OCI-LY7 (cell line): Measurements from ENCODE around the gene CASKIN1.

ENCODE experiments used
- EZH2phosphoT487 ChIP-seq: fragments of 200-600 bp; sonication (generic); IDR thresholded peaks from 2 replicates; pipeline ENCODE4 v1.6.1; 2018; ENCODE audit warnings: low read depth, borderline replicate concordance, mild to moderate bottlenecking, mixed run types, antibody characterized with exemption, low read length, moderate library complexity, mixed read lengths
- TF ChIP-seq, protein P1 (sequence below): fragments of 200-600 bp; sonication (generic); conservative IDR thresholded peaks from 2 replicates; pipeline ENCODE4 v1.5.1; 2014; ENCODE audit warnings: mild to moderate bottlenecking, antibody characterized with exemption, low read length, moderate library complexity, mixed read lengths

DNA sequence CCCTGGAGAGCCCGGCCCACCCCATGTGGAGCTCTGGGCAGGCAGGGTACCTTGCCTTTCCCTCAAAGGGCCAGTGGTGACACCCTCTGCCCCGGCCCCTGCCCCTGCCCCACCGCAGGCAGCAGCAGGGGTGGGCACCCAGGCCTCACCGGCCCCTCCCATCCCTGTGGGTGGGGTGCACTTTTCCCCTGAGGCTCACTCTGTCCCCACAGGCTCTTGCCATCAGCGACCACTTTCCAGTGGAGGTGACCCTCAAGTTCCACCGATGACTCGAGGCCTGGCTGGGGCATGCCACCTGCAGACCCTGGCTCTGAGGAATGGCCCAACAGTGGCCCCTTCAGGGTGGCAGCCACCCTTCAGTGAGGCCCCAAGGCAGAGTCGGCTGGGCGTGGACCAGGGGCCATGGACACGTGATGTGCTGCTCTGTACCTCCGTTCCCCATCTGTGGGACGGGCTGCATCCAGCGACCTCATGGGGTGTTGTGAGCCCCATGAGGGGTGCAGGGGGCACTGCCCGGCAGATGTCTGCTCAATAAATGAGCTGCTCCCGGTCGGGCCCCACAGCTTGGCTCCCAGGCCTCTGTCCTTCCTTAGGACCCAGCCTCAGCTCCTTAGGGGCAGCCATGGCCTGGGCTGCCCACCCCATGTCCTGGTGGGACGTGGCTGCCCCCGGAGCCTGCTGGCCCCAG, 41.9 kb upstream of the CASKIN1 start:
- TF ChIP-seq, protein P1, sequence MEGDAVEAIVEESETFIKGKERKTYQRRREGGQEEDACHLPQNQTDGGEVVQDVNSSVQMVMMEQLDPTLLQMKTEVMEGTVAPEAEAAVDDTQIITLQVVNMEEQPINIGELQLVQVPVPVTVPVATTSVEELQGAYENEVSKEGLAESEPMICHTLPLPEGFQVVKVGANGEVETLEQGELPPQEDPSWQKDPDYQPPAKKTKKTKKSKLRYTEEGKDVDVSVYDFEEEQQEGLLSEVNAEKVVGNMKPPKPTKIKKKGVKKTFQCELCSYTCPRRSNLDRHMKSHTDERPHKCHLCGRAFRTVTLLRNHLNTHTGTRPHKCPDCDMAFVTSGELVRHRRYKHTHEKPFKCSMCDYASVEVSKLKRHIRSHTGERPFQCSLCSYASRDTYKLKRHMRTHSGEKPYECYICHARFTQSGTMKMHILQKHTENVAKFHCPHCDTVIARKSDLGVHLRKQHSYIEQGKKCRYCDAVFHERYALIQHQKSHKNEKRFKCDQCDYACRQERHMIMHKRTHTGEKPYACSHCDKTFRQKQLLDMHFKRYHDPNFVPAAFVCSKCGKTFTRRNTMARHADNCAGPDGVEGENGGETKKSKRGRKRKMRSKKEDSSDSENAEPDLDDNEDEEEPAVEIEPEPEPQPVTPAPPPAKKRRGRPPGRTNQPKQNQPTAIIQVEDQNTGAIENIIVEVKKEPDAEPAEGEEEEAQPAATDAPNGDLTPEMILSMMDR: no peak
- TF ChIP-seq EZH2phosphoT487: no peak
